Measurements from ENCODE around the gene METTL2B. TPM values are rescaled to one million over a fixed set of nuclear protein-coding genes. Genes with fewer than 3 reads are reported as not detected.

METTL2B gene
- total and polyA plus RNA-seq, 2 of the 13 experiments (the other 11 are each of a cell fraction or from before 2014, with no cell fraction given), result 15.5 to 33.1 TPM

GRCh38 chr7:128462460-128462859 is 14.1 kb upstream of the METTL2B start (continued):
- no peak for TF ChIP-seq HNF1B (CRISPR knock-in tag; IDR thresholded peaks at IDR 0.05)
- no peak for TF ChIP-seq MTA3 (CRISPR knock-in tag; IDR thresholded peaks at IDR 0.05)
- TF ChIP-seq ZNF646 (CRISPR knock-in tag; IDR thresholded peaks at IDR 0.05), result no peak
- no peak for TF ChIP-seq THAP8 (CRISPR knock-in tag; IDR thresholded peaks at IDR 0.05; ENCODE audit: borderline replicate concordance)
